Prostate gland (tissue), 2 donors: ENCODE results near the gene GATA1.

ENCODE experiments used
- CTCF ChIP-seq, 4 experiments: fragments of 200-600 bp in 2 of 4; fragments of 450-650 bp in 2 of 4; sonication (generic) in 2 of 4; IDR thresholded peaks; 1 replicate in 3 of 4; 2 replicates in 1 of 4; pipeline ENCODE4 v1.5.1; 2016 to 2019; ENCODE audit warnings: antibody characterized with exemption in 4 of 4, mild to moderate bottlenecking in 2 of 4, moderate library complexity in 2 of 4
- POLR2A ChIP-seq: fragments of 450-650 bp; IDR thresholded peaks from one replicate; pipeline ENCODE4 v1.6.1; 2016; ENCODE audit warnings: antibody characterized with exemption, mild to moderate bottlenecking
- POLR2AphosphoS5 ChIP-seq: sonication (generic); formaldehyde crosslinking; IDR thresholded peaks from one replicate; pipeline ENCODE4 v1.6.1; 2017; ENCODE audit warnings: antibody characterized with exemption

GRCh38 chrX:48831136-48831908, 44.9 kb downstream of the GATA1 start:
- TF ChIP-seq POLR2A, result no peak
- no peak for TF ChIP-seq CTCF (IDR thresholded peaks at IDR 0.05)
- TF ChIP-seq POLR2AphosphoS5, result no peak
